Upper lobe of left lung (tissue), 4 donors: ENCODE results near the gene CLASRP.

ENCODE experiments used
- POLR2A ChIP-seq, 4 donors: fragments of 450-650 bp; IDR thresholded peaks; one replicate each; pipeline ENCODE4 v1.5.1; 2016 to 2017; ENCODE audit warnings: antibody characterized with exemption in 4 of 4, mild to moderate bottlenecking in 2 of 4
- POLR2AphosphoS5 ChIP-seq, 2 donors: sonication (generic); formaldehyde crosslinking; IDR thresholded peaks; one replicate each; pipeline ENCODE4 v1.5.1; 2017; ENCODE audit warnings: antibody characterized with exemption in 2 of 2
- TF ChIP-seq, protein P1 (sequence below), 6 experiments: fragments of 450-650 bp in 4 of 6; fragments of 200-600 bp in 2 of 6; sonication (generic) in 2 of 6; IDR thresholded peaks; one replicate each; pipeline ENCODE4 v1.5.1; 2016 to 2019; ENCODE audit warnings: antibody characterized with exemption in 6 of 6

DNA sequence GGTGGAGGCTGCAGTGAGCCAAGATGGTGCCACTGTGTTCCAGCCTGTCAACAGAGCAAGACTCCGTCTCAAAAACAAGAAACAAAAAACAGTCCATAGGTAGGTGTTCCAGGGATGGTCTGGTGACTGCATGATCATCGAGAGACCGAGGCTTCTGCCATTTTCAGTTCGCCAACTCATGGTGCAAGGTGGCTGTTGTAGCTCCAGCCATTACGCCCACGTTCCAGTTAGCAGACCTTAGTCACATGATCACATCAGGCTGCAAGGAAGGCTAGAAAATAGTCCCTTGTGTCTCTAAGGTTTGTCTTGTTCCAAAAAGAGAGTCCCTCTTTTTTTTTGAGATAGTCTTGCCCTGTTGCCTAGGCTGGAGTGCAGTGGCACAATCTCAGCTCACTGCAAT, 3.1 kb upstream of the CLASRP start:
- no peak for TF ChIP-seq POLR2A (IDR thresholded peaks at IDR 0.05)
- TF ChIP-seq, protein P1, sequence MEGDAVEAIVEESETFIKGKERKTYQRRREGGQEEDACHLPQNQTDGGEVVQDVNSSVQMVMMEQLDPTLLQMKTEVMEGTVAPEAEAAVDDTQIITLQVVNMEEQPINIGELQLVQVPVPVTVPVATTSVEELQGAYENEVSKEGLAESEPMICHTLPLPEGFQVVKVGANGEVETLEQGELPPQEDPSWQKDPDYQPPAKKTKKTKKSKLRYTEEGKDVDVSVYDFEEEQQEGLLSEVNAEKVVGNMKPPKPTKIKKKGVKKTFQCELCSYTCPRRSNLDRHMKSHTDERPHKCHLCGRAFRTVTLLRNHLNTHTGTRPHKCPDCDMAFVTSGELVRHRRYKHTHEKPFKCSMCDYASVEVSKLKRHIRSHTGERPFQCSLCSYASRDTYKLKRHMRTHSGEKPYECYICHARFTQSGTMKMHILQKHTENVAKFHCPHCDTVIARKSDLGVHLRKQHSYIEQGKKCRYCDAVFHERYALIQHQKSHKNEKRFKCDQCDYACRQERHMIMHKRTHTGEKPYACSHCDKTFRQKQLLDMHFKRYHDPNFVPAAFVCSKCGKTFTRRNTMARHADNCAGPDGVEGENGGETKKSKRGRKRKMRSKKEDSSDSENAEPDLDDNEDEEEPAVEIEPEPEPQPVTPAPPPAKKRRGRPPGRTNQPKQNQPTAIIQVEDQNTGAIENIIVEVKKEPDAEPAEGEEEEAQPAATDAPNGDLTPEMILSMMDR (IDR thresholded peaks at IDR 0.05) = no peak
- TF ChIP-seq POLR2AphosphoS5 (IDR thresholded peaks at IDR 0.05) = no peak
